NCI-H82 treated with DMSO at 0.1 percent for 48 hours (cell line): ENCODE results near the gene TATDN3.
A peak's percentile ranks its signal among the peaks of the same experiment; 100 is the strongest.
"Not testable (repeated sequence)": the region's sequence is repeated elsewhere in the genome, so short reads cannot be mapped to it uniquely, and the experiment has no call there.

ENCODE experiments used
- DNase-seq: peaks from one replicate; lab custom pipeline; 2025; ENCODE audit not compliant: unreplicated experiment; lab: John Stamatoyannopoulos, UW

TATDN3 gene

DNA sequence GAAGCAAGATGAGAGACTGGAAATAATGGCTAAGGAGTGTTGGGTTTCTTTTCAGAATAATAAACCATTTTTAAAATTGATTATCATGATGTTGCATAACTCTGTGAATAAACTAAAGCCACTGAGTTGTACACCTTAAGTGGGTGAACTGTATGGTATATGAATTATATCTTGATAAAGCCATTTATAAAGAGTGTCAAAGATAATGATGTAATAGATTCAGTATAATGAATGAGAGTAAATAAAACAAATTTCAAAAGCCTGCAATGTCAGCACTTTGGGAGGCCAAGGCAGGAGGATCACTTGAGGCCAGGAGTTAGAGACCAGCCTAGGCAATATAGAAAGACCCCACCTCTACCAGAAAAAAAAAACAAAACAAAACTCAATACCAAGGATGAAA is 16.5 kb upstream of the TATDN3 start:
- no peak for DNase-seq

DNA sequence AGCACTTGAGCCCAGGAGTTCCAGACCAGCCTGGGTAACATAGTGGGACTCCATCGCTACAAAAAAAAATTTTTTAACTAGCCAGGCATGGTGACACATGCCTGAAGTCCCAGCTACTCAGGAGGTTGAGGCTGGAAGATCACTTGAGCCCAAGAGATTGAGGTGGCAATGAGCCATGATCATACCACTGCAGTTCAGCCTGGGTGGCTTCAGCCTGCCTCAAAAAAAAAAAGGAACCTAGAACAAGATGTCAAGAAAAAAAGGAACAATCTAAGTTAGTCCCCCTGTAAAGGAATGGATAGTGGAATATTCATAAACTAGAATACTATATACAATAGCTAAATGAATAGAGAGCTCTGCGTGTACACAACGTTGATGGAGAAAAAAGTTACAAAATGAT is 14.5 kb upstream of the TATDN3 start:
- no peak for DNase-seq

DNA sequence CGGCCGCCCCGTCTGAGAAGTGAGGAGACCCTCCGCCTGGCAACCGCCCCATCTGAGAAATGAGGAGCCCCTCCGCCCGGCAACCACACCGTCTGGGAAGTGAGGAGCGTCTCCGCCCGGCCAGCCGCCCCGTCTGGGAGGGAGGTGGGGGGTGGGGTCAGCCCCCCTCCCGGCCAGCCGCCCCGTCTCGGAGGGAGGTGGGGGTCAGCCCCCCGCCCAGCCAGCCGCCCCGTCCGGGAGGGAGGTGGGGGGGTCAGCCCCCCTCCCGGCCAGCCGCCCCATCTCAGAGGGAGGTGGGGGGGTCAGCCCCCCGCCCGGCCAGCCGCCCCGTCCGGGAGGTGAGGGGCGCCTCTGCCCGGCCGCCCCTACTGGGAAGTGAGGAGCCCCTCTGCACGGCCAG is 12.6 kb upstream of the TATDN3 start:
- DNase-seq = not testable (repeated sequence)

DNA sequence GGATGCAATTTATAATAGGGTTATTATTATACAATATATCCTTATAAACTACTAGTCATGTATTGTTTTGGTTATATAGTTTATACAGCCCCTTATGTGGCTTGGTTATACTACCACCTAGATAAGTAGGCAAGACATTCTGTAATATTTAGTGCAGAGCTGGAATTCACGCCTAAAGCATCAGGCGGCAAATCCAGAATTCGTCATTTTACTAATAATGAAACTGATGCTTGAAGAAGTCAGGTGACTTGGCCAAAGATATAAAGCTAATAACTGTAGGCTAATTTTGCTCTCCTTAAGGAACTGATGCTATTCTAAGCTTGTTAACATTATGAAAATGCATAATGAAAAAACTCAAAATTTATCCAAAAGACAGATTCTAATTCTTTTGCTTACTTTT is 10.9 kb upstream of the TATDN3 start:
- no peak for DNase-seq

DNA sequence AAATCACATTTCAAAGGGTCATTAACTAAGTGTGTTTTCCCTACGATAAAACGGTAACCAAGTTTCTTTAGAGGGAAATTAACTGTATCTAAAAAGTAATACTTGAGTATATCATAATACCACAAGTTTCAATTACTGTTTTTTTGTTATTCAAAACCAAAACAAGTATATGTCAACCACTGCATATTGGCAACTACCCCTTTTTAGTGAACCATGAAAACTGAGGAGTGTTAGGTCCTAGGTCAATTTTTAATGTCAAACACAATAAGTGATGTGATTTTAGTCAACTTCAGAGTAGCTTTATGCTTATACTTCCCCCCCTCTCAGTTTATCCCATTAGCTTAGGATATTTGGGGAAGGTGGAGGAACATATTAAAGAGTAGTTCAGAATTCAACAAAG is 10.5 kb upstream of the TATDN3 start:
- no peak for DNase-seq

DNA sequence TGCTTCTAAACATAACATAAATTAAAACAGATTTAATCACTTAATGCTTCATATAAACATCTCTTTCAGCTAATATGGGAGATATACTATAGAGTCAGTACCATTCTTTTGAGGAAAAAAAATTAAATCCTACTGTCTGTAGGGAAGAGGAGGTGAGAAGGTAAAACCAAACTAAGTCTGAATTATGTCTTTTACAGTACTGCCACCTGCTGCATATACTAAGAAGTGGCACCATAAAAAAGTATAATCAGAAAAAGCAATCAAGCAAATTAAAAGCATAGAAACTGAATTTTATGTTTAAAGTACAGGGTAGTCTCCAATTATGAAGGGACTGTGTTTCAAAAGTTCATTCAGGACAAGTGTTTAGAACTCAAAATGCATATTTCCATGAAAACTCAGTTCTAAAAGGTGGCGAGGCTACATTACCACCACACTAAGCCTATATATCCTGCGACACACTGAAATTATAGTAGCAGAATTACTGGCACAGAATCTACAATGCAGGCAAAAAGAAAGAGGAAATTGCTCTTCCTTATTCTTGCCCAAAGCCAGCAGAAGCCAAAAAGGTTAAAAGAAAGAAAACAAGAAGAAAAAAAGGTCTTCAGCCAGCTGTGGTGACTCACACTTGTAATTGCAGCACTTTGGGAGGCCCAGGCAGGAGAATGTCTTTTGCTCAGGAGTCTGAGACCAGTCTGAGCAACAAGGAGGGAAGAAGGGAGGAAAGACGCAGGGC is 9.1 kb upstream of the TATDN3 start:
- peak; percentile 19 for DNase-seq

DNA sequence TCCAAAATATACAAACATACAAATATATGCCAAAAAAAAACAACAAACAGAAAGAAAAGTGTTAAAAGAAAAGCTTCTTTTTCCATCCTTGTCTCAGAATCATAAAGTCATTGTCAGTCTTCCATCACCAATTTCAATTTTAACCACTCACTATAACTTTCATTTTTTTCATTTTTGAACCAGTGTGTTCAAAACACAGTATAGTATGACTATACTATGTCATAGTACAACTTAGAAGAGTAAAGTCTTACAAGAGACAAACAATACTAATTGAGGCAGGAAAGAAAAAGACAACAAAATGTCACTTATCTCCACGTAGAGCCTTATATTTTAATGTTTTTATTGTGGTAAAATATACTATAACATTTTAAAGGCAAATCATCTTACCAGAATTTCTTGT is 7.7 kb upstream of the TATDN3 start:
- no peak for DNase-seq

DNA sequence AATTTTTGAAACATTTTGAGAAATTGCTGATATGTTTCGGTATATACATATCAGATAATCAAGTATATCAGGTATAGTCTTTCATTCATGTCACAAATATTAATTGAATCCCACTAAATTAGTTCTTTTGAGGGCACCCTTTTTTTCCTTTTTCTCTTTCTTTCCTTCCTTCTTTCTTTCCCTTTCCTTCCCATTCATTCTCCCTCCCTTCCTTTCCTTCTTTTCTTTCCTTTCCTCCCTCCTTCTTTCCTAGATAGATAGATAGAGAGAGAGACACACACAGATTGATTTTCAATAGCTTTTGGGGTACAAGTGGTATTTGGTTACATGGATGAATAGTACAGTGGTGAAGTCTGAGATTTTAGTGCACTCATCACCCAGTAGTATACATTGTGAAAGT is 5.8 kb upstream of the TATDN3 start:
- DNase-seq = no peak

DNA sequence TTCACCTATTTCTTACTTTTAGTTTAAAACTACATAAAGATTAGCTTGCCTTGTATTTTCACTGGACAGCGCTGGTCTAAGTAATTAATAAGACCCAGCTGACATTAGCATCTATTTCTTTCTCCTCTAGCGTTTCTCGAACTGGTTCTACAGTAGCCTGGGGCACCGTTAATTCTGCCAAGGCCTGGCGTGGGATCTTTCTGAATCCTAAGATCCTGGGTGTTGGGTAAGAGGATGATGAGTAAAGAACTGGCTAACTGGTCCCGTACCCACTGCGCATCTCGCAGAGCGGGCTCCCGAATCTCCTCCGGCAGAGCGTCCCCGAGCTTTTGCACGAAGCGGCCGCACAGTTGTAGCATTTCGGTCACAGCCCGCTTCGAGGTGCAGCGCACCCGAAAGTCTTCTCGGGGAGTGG is 426 bp upstream of the TATDN3 start:
- no peak for DNase-seq

DNA sequence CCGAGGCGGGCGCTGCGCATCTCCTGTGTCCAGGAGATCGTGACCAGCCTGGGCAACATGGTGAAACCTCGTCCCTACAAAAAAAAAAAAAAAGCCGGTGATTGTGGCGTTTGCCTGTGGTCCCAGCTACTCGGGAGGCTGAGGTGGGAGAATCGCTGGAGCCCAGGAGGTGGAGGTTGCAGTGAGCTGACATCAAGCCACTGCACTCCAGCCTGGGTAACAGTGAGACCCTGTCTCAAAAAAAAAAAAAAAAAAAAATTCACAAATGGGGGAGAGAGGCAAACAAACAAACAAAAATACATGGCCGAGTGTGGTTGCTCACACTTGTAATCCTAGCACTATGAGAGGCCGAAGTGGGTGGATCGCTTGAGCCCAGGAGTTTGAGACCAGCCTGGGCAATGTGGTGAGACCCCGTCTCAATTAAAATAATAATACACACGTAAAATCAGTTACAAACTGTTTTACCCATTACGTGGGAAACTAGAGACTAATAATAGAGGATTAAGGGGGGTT is 758 bp downstream of the TATDN3 start:
- DNase-seq = no peak

DNA sequence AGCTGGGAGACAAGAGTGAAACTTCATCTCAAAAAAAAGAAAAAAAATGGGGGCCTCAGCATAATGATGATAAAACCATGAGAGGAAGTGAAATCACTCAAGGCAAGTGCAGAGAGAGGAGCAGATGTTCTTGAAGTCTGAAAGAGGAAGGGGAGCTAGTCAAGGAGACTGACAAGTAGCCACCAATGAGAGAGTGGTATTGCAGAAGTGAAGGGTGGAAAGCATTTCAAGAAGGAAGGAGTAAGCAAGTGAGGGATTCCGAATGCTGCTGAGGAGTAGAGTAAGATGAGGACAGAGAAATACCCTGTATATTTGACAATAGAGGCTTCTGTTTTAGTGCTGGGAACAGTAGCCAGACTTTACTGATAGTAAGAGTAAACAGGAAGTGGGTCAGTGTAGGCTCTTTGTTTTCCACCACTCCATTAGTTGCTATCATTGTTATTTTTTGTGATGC is 2.9 kb downstream of the TATDN3 start:
- DNase-seq = no peak

DNA sequence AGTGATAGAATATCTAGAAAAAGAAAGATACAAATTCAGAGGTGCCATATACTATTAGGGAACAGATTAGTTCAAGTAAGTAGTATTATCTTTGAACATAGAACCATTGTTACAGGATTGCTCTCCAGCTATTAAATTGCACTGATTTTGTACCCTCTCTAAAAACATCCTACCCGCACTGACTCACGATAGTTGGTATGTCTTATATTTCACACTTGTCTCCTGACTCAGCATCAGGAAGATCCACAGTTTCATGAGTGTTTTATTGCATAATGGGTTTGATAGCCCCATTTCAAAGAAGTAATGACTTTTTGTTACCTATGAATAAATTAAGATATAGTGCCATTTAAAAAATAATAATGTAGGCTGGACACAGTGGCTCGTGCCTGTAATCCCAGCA is 6.0 kb downstream of the TATDN3 start:
- DNase-seq = no peak

DNA sequence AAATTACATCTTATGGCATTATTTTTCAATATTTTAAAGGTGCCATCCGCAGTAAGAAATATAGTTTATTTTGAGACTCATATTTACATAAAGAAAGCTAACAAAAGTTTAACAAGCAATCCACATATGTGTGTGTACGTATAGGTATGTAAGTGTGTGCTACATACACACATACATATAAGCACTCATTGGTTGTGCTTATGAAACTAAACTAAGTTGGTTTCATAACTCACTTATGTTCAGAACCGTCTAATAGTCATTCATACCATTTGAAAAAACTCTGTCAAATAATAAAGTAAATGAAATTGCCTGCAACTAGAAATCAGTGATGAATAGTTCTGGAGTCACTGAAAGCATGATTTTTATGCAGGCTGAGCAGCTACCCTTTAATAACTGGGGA is 14.1 kb downstream of the TATDN3 start:
- DNase-seq = no peak

DNA sequence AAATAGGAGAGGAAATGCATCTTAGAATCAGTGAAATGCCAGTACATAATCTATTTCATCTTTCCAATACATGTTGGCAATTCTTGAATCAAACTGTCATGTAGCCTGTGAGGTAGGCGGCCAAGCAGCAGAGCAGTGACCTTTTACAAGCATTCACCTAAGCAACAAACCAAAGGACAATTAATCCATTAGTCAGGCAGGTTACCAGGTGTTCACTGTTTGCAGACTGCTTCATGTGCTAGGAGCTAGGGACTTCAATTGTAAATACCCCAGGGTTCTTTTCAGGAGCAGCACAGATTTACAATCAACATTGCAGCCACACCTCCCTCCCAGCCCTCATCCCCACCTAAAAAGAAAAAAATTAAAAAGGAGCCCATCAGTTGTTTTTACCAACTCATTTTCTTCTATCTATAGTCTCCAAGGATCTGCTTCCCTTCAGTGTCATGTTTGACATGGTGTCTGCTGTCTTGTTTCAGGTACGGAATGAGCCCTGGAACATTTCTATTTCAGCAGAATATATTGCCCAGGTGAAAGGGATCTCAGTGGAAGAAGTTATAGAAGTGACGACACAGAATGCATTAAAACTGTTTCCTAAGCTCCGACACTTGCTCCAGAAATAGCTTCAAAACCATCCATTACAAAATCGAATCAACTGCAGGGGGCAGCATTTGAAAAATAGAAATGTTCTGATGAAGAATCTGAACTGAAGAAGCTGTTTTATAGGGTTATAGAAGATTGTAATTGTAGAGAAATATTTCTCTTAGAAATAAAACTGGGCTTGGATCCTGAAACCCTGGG is 23.0 kb downstream of the TATDN3 start:
- DNase-seq = peak; percentile 38

DNA sequence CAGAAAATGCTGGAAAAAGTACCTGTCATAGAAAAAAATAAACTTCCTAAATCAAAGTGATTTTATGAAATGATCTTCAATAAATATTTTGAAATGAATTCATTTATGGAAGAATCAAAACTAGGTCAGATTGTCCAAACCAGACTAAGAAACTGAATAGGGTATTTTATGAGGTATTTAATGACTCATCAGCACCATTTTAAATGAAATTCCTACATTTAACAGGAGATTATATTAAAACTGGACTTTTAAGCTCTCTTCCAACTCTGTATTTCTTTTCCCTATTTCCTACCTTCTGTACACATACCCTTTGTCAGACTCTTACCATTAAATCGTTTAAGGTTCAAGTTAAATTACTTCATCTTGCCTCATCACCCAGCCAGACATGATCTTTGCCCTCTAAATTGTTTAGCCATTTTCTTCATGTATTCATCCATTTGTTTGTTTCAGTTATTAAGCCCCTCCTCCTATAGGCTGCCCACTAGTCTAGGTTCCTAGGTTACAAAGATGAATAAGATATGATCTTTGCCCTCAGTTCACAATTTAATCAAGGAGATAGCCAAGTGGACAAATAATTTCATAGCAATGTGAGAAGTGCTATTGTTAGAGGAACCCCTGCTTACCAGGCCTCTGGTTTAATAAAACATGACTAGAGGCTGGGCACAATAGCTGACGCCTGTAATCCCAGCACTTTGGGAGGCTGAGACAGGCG is 25.0 kb downstream of the TATDN3 start:
- no peak for DNase-seq

DNA sequence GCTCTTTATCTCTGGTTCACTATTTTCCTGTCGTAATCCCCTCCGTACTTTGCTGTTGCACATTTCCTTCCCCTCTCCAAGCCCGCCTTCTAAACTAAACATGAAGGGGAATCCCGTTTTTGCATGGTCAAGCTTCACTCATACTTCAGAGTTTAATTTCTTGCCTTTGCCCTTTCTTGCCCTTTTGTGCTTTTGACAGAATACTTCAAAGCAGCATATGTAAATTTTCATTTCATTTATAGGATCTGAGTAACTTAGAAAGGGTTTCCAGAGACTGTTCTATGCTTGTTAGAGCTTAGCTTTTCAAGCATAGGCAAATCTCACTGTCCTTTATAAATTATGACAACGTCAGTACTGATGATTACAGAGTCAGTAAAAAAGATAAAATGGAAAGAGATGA is 28.0 kb downstream of the TATDN3 start:
- DNase-seq = no peak

DNA sequence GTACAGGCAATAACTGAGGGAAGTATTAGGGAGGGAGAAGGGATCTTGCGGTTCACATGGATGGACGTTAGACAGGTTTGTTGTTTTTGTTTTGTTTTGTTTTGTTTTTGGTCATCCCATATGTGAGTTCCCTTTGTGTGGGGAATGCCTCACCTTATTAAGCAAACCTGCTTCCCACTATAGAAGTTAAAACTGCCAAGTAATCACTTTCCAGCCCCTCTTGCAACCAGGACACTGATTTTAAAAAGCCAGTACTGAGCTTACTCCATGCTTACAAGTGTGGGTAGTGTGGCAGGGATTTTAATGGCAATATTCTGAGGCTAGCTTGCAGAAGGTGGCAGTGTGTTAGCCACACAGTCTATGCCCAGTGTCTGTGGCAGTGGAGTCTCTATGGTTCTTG is 29.3 kb downstream of the TATDN3 start:
- no peak for DNase-seq

DNA sequence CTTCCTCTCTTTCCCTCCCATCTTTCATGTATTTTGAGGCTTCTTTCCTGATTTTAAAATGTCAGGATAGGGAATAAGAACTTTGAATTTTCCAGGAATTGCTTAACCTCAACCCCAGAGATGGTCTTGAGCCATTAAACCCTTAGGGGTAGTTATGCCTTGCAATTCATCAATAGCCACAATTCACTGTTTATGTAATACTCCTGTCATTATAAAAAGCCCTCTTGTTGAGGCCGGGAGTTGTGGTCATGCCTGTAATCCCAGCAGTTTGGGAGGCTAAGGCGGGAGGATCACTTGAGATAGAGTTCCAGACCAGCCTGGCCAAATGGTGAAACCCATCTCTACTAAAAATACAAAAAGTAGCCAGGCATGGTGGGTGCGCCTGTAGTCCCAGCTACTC is 31.3 kb downstream of the TATDN3 start:
- DNase-seq = no peak

DNA sequence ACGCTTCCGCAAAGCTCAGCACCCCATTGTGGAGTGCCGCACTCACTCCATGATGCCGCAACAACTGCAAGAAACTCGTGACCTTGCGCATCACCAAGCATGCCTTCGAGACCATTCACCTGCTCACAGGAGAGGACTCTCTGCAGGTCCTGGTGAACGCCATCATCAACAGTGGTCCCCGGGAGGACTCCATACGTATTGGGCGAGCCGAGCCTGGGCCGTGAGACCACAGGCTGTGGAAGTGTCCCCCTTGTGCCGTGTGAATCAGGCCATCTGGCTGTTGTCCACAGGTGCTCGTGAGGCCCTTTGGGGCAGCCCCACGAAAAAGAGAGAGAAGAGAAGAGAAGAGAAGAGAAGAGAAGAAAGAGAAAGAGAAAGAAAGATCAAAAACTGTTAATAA is 32.5 kb downstream of the TATDN3 start:
- no peak for DNase-seq

DNA sequence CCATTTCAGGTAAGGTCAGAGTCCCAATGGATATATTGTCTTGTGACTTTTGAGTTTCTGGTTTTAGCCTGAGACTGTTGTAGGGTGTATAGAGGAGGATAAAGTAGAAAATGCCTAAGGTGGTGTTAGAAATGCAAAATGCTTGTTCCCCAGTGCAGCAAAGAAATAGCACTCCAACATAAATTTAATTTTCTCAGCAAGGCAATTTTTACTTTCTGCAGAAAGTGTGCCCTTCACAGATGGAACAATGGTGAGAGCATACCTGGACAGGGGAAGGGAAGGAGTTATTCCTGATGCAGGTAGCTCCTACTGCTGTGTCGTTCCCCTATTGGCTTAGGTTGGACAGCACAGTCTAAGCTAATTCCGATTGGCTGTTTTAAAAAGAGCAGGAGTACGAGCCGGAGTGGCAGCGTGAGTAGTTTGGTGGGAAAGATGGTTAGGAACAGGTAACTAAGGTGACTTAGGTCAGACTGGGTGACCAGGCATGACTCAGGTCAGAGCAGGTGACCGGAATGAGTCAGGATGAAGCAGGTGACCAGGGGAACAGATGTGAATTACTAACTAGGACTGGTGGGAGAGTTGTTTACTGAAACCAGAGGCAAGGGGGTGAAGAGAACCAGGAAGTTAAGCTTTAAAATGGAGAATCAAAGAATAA is 34.2 kb downstream of the TATDN3 start:
- no peak for DNase-seq

DNA sequence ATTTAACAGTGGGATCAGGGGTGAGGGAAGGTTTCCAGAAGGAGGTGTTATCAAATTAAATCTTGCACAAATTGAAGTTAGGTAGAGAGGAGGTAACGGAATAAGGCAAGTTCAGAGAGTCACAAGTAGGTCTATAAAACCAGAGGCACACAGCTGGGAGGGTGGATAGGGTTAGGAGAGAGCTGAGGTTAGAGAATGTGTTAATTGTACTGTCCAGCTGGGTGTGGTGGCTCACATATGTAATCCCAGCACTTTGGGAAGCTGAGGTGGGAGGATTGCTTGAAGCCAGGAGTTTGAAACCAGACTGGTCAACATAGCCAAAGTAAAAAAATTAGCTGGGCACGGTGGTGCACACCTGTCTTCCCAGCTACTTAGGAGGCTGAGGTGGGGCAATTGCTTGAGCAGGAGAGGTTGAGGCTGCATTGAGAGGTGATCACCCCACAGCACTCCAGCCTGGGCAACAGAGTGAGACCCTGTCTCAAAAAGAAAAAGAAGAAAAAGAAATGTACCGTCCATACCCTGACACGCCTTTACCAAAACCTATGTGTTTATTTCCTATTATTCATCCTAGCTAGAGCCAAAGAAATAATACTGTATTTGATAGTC is 35.6 kb downstream of the TATDN3 start:
- no peak for DNase-seq
